GM12878 (cell line): ENCODE results near the gene ISL2. TPM values are rescaled to one million over a fixed set of nuclear protein-coding genes. Genes with fewer than 3 reads are reported as not detected.

ENCODE experiments used
- ATAC-seq: fragments of 200-7000 bp; cut with Tn5 transposase; 3 replicates; pipeline ENCODE4 v1.9.1; 2020; ENCODE audit warnings: mild to moderate bottlenecking, moderate library complexity
- BruUV-seq: library from RNA; stranded (reverse); fragments of 400-500 nt; replicated peaks from 2 replicates; lab custom pipeline; 2021; lab: Mats Ljungman, UMichigan
- CTCF ChIA-PET: fragments of 300-600 bp; sonication (Branson Sonifier 250); formaldehyde crosslinking; extraction: SDS; loops from one replicate; lab custom pipeline; 2021; ENCODE audit warnings: inconsistent platforms; lab: Yijun Ruan, JAX
- POLR2A ChIA-PET: fragments of 350-600 bp; formaldehyde crosslinking; extraction: SDS; loops from one replicate; lab custom pipeline; 2021; ENCODE audit warnings: inconsistent platforms; lab: Charles Lee
- RAD21 ChIA-PET: fragments of 300-600 bp; sonication (Branson Sonifier 250); formaldehyde crosslinking; loops from one replicate; lab custom pipeline; 2023; ENCODE audit warnings: antibody characterized with exemption; ENCODE audit not compliant: unreplicated experiment; lab: Charles Lee
- SMC1A ChIA-PET: fragments of 300-600 bp; sonication (Branson Sonifier 250); formaldehyde crosslinking; loops from one replicate; lab custom pipeline; 2023; ENCODE audit not compliant: unreplicated experiment, uncharacterized antibody; lab: Charles Lee
- DNase-seq: peaks from one replicate; pipeline ENCODE4 v3.0.0-alpha.2; 2011; ENCODE audit warnings: low read depth, low spot score
- FAIRE-seq: peaks from 3 replicates; lab custom pipeline; 2011; peaks lifted over from hg19 to GRCh38; lab: Jason Lieb, UNC
- H2AFZ ChIP-seq: 2 replicates; pipeline ENCODE4 v1.6.0; 2011; ENCODE audit warnings: low read depth, low read length, control low read depth; ENCODE audit not compliant: control insufficient read depth
- H3K27ac ChIP-seq: 2 replicates; pipeline ENCODE4 v1.5.1; 2011; ENCODE audit warnings: control low read depth; ENCODE audit not compliant: control insufficient read depth, insufficient read depth
- H3K27me3 ChIP-seq, 2 experiments: replicated peaks in 1 of 2; 2 replicates each; pipeline versions ENCODE4 v1.6.0 to v1.6.1; 2011; ENCODE audit warnings: low read length in 1 of 2; ENCODE audit not compliant: control insufficient read depth in 2 of 2, insufficient read depth in 2 of 2
- H3K36me3 ChIP-seq, 2 experiments: 2 replicates each; pipeline ENCODE4 v1.5.1; 2011; ENCODE audit warnings: low read length in 1 of 2; ENCODE audit not compliant: control insufficient read depth in 2 of 2, insufficient read depth in 2 of 2
- H3K4me1 ChIP-seq: 2 replicates; pipeline ENCODE4 v1.6.1; 2011; ENCODE audit warnings: mild to moderate bottlenecking, low read length, moderate library complexity, mixed read lengths; ENCODE audit not compliant: control insufficient read depth, insufficient read depth
- H3K4me2 ChIP-seq: 2 replicates; pipeline ENCODE4 v1.6.0; 2011; ENCODE audit warnings: control low read depth; ENCODE audit not compliant: control insufficient read depth, insufficient read depth
- H3K4me3 ChIP-seq: fragments of 200-600 bp; sonication (generic); 2 replicates; pipeline ENCODE4 v1.5.1; 2016
- H3K79me2 ChIP-seq: 2 replicates; pipeline ENCODE4 v1.6.0; 2011; ENCODE audit warnings: low read length; ENCODE audit not compliant: control insufficient read depth, insufficient read depth
- H3K9ac ChIP-seq: 2 replicates; pipeline ENCODE4 v1.8.0; 2011; ENCODE audit warnings: low read length, control low read depth, mixed read lengths; ENCODE audit not compliant: control insufficient read depth, insufficient read depth
- H3K9me3 ChIP-seq: replicated peaks from 3 replicates; pipeline ENCODE4 v1.5.1; 2011; ENCODE audit warnings: mild to moderate bottlenecking, low read length; ENCODE audit not compliant: control insufficient read depth, insufficient read depth
- H4K20me1 ChIP-seq: 2 replicates; pipeline ENCODE4 v1.6.0; 2011; ENCODE audit not compliant: control insufficient read depth, insufficient read depth
- ASH2L ChIP-seq: fragments of 300-600, 200-600 bp; sonication (generic); IDR thresholded peaks from 2 replicates; pipeline ENCODE4 v1.6.1; 2017; ENCODE audit warnings: low read depth, mild to moderate bottlenecking, borderline replicate concordance
- EED ChIP-seq: sonication (generic); IDR thresholded peaks from 2 replicates; pipeline ENCODE4 v1.6.1; 2016; ENCODE audit warnings: antibody characterized with exemption, low read depth
- EGR1 ChIP-seq, 2 experiments: IDR thresholded peaks; 1 replicate in 1 of 2; 2 replicates in 1 of 2; pipeline ENCODE4 v1.6.1; 2011 to 2012; ENCODE audit warnings: low read depth in 2 of 2, low read length in 2 of 2, borderline replicate concordance in 1 of 2, mild to moderate bottlenecking in 1 of 2, moderate library complexity in 1 of 2
- SMAD1 ChIP-seq: fragments of 450-650 bp; IDR thresholded peaks from 2 replicates; pipeline ENCODE4 v1.6.1; 2018; ENCODE audit warnings: mild to moderate bottlenecking, low read depth; ENCODE audit not compliant: partially characterized antibody
- SREBF1 ChIP-seq: IDR thresholded peaks from 2 replicates; pipeline ENCODE4 v1.6.1; 2012; ENCODE audit warnings: mild to moderate bottlenecking, low read length
- TBL1XR1 ChIP-seq: IDR thresholded peaks from 2 replicates; pipeline ENCODE4 v1.6.1; 2012; ENCODE audit warnings: low read depth, low read length, improper control_type of control experiment
- YY1 ChIP-seq: IDR thresholded peaks from 2 replicates; pipeline ENCODE4 v1.6.1; 2011; ENCODE audit warnings: low read depth, mild to moderate bottlenecking, low read length
- ZNF384 ChIP-seq: IDR thresholded peaks from 2 replicates; pipeline ENCODE4 v1.6.1; 2012; ENCODE audit warnings: low read depth, mild to moderate bottlenecking, low read length, improper control_type of control experiment, borderline replicate concordance
- WGBS: methylation state at CpG from one replicate; pipeline ENCODE4 v1.1.6; 2016; ENCODE audit warnings: low lambda C conversion rate; ENCODE audit not compliant: insufficient replicate concordance, insufficient coverage; ENCODE audit errors: missing lambda C conversion rate; 5-methylcytosine and 5-hydroxymethylcytosine counted together
- in situ Hi-C: fragments of 300-500 bp; cut with MboI; formaldehyde crosslinking; loops from 9 replicates; pipeline ENCODE4 v1.14.3; 2018; ENCODE audit warnings: mixed read lengths
- intact Hi-C: fragments of 100-400 bp; cut with micrococcal nuclease; formaldehyde crosslinking; loops from one replicate; pipeline ENCODE4 v1.14.2; 2022; ENCODE audit not compliant: unreplicated experiment
- polyA plus RNA-seq, 11 experiments: library from polyadenylated mRNA; depleted of rRNA in 4 of 11; unstranded in 6 of 11; stranded (reverse) in 5 of 11; fragments of >200 nt; fragmentation: Nextera tagmentation in 4 of 11; fragmentation: Illumina TruSeq in 1 of 11; extraction: Ambion mirVana in 4 of 11; extraction: Trizol in 1 of 11; gene quantifications; 1 replicate in 1 of 11; 2 replicates in 10 of 11; pipeline versions ENCODE4 v1.2.1 to v1.2.3, GENCODE V29; 2011 to 2016; ENCODE audit warnings: inconsistent platforms in 2 of 11, missing spikeins in 2 of 11, low read depth in 1 of 11
- total RNA-seq, 4 experiments: library from RNA; depleted of rRNA in 3 of 4; stranded (reverse); fragments of >200 nt in 3 of 4; fragmentation: Illumina TruSeq in 1 of 4; extraction: Trizol in 1 of 4; gene quantifications; 2 replicates each; pipeline versions ENCODE4 v1.2.1 to v1.2.3, GENCODE V29; 2013 to 2021
- TF ChIP-seq, protein P1 (sequence below): fragments of 450-650 bp; IDR thresholded peaks from 2 replicates; pipeline ENCODE4 v1.6.1; 2017; ENCODE audit warnings: mild to moderate bottlenecking, low read depth, inconsistent platforms; ENCODE audit not compliant: poor library complexity, severe bottlenecking
- TF ChIP-seq, protein P2 (sequence below): fragments of 450-650 bp; IDR thresholded peaks from 2 replicates; pipeline ENCODE4 v1.6.1; 2014; ENCODE audit warnings: mild to moderate bottlenecking
- TF ChIP-seq, protein P3 (sequence below): IDR thresholded peaks from 2 replicates; pipeline ENCODE4 v1.6.1; 2012; ENCODE audit warnings: low read depth, low read length, improper control_type of control experiment

Gene ISL2
- total and polyA plus RNA-seq, 10 of the 15 experiments (the other 5 are each of a cell fraction or from before 2014, with no cell fraction given): 0.05 to 0.26 (median 0.08) TPM; not detected in 7

DNA sequence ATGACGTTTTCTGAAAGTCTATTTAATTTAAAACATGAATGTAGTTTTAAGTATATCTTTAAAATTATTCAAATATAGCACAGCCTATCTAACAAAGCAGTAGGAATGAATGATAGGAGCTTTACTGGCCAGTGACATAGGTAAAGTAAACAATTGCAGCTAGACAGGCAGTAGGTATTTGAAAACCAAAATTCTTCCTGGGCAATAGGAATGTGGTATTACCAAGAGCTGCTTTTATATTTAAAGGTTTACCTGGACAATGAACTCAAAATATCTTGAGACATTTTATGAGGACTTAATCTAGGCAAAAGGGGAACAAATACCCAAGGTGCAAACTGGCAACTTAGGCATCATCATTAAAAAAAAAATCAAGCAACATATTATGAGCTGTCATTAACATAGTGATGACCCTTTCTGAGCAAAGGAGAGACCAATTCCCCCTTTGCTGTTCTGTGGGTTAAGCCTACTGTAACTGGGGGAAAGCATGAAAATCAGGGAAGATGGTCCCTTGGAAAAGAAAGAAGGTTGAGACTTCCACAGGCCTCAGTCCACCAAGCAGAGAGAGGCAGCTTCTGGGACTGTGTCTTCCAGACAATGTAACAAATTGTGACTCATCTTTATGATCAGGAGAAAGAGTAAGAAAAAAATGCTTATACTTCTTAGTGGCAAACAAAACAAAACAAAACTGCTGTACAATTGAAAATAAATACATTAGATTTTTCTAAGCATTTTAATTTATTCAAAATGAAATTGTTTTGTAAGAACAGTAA is 12.9 kb downstream of the ISL2 start:
- H3K27ac ChIP-seq: no peak overlapping the region
- FAIRE-seq: no peak

DNA sequence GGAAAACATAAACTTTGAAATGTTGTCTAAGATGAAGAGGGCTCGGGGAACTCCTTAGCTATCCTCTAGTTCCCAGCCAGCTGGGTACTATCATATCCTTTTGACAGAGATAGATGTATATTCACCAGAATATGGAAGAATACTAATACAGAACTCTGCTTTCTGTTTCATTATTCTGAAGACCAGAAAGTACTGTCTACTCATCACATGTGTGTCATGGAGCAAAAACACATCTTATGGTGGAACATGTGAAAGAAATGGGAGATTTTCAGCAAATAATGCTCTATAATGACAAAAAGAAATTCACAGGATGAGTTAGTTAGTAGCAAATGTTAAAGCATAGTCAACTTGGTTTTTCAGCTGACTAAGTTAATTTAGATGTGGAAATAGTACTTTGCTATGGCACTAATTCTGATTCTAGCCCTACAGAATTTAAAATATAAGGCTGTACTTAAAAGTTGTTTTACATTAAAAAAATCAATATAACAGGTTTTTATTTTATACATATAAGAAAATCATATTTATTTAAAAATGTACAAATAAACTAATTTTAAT is 16.5 kb downstream of the ISL2 start:
- RAD21 ChIA-PET: no interaction called here
- in situ Hi-C loops (no loop called here), intact Hi-C loops (no loop called here)
- DNase-seq (no peak), FAIRE-seq (peak; percentile 78), ATAC-seq (no peak)
- Histone ChIP-seq H3K36me3 (no peaks in the 10 kb centered on the region), H3K4me2 (no peak overlapping the region), H3K27me3 (no peaks in the 10 kb centered on the region), H3K4me1 (no peaks in the 10 kb centered on the region), H3K9me3 (no peaks in the 10 kb centered on the region), H2AFZ (no peak overlapping the region), H3K27ac (no peak overlapping the region), H3K79me2 (no peaks in the 10 kb centered on the region), H3K9ac (no peak overlapping the region), H4K20me1 (no peaks in the 10 kb centered on the region), H3K4me3 (no peak overlapping the region)
- SMC1A ChIA-PET: no interaction called here
- POLR2A ChIA-PET: no interaction called here
- BruUV-seq: no TSS peak
- CTCF ChIA-PET: interaction anchor here (0.9 kb wide), 1 partner anchor 17 kb away, joined by 3 read pairs; no protein-coding TSS in a partner anchor
- 36% methylated on average over 1 of the region's 1 CpG for WGBS
- no peak for TF ChIP-seq ASH2L
- TF ChIP-seq EGR1 (IDR thresholded peaks at IDR 0.05; ENCODE audit: borderline replicate concordance in 1 of 2, low read depth in 2 of 2, low read length in 2 of 2): no peak
- no peak for TF ChIP-seq ZNF384
- TF ChIP-seq, protein P1, sequence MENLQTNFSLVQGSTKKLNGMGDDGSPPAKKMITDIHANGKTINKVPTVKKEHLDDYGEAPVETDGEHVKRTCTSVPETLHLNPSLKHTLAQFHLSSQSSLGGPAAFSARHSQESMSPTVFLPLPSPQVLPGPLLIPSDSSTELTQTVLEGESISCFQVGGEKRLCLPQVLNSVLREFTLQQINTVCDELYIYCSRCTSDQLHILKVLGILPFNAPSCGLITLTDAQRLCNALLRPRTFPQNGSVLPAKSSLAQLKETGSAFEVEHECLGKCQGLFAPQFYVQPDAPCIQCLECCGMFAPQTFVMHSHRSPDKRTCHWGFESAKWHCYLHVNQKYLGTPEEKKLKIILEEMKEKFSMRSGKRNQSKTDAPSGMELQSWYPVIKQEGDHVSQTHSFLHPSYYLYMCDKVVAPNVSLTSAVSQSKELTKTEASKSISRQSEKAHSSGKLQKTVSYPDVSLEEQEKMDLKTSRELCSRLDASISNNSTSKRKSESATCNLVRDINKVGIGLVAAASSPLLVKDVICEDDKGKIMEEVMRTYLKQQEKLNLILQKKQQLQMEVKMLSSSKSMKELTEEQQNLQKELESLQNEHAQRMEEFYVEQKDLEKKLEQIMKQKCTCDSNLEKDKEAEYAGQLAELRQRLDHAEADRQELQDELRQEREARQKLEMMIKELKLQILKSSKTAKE: no peak
- no peak for TF ChIP-seq SREBF1
- no peak for TF ChIP-seq SMAD1
- TF ChIP-seq YY1: no peak
- TF ChIP-seq, protein P2, sequence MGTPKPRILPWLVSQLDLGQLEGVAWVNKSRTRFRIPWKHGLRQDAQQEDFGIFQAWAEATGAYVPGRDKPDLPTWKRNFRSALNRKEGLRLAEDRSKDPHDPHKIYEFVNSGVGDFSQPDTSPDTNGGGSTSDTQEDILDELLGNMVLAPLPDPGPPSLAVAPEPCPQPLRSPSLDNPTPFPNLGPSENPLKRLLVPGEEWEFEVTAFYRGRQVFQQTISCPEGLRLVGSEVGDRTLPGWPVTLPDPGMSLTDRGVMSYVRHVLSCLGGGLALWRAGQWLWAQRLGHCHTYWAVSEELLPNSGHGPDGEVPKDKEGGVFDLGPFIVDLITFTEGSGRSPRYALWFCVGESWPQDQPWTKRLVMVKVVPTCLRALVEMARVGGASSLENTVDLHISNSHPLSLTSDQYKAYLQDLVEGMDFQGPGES: no peak
- TF ChIP-seq, protein P3, sequence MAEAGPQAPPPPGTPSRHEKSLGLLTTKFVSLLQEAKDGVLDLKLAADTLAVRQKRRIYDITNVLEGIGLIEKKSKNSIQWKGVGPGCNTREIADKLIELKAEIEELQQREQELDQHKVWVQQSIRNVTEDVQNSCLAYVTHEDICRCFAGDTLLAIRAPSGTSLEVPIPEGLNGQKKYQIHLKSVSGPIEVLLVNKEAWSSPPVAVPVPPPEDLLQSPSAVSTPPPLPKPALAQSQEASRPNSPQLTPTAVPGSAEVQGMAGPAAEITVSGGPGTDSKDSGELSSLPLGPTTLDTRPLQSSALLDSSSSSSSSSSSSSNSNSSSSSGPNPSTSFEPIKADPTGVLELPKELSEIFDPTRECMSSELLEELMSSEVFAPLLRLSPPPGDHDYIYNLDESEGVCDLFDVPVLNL: no peak
- no peak for TF ChIP-seq EED

More for the DNA sequence above, 12.9 kb downstream of the ISL2 start:
- SMC1A ChIA-PET: interaction anchor here (1.2 to 1.3 kb wide), 2 partner anchors 8 to 11 kb away, joined by 3 read pairs; no protein-coding TSS in a partner anchor
- ATAC-seq: no peak
- CTCF ChIA-PET: interaction anchor here (1.0 kb wide), 1 partner anchor 14 kb away, joined by 3 read pairs; no protein-coding TSS in a partner anchor
- Histone ChIP-seq H3K79me2 (no peaks in the 10 kb centered on the region), H3K9ac (no peak overlapping the region), H3K9me3 (no peaks in the 10 kb centered on the region), H3K27me3 (peaks cover 8 to 20% of the 10 kb centered on the region in 2 experiments), H3K4me2 (no peak overlapping the region), H3K4me1 (0 out of 2 replicates have a peak, but pooled peaks cover 6% of the 10 kb centered on the region), H3K4me3 (no peak overlapping the region), H3K36me3 (no peaks in the 10 kb centered on the region), H4K20me1 (no peaks in the 10 kb centered on the region), H2AFZ (no peak overlapping the region)
- POLR2A ChIA-PET: no interaction called here
- no TSS peak for BruUV-seq
- no peak for TF ChIP-seq TBL1XR1
- in situ Hi-C loops: no loop called here
- intact Hi-C loops: loop anchor here (5.0 kb wide), 1 partner anchor 493 kb away; no protein-coding TSS in a partner anchor
- RAD21 ChIA-PET: no interaction called here
- no peak for DNase-seq
- WGBS: 0% methylated on average over 1 of the region's 1 CpG
